HCT116 (cell line): ENCODE measurements around the gene RNASE8. TPM values are rescaled to one million over a fixed set of nuclear protein-coding genes. Genes with fewer than 3 reads are reported as not detected.

Experiments used
- ATAC-seq: fragments of 200-7000 bp; cut with Tn5 transposase; 2 replicates; pipeline ENCODE4 v1.9.1; 2020; ENCODE audit warnings: mild to moderate bottlenecking, moderate library complexity
- BruUV-seq: library from RNA; stranded (reverse); fragments of 400-500 nt; replicated peaks from 2 replicates; lab custom pipeline; 2021; lab: Mats Ljungman, UMichigan
- CTCF ChIA-PET: fragments of 300-600 bp; sonication (Branson Sonifier 250); formaldehyde crosslinking; loops from one replicate; lab custom pipeline; 2021; ENCODE audit warnings: antibody characterized with exemption; lab: Charles Lee
- POLR2A ChIA-PET: fragments of 300-600, 350-600 bp; sonication (Branson Sonifier 250); formaldehyde crosslinking; loops from one replicate; lab custom pipeline; 2021; ENCODE audit warnings: antibody characterized with exemption; lab: Charles Lee
- RAD21 ChIA-PET, 2 experiments: fragments of 300-600 bp; sonication (Branson Sonifier 250); formaldehyde crosslinking; loops; one replicate each; lab custom pipeline; 2023; ENCODE audit warnings: low total read pairs in 2 of 2; ENCODE audit not compliant: uncharacterized antibody in 2 of 2, unreplicated experiment in 2 of 2, low non-redundant PET in 1 of 2; lab: Charles Lee
- DNase-seq: peaks from one replicate; pipeline ENCODE4 v3.0.0-alpha.2; 2010; ENCODE audit warnings: low read depth, low spot score
- H2AFZ ChIP-seq: fragments of 200-600 bp; shearing (Covaris generic), sonication (generic); 2 replicates; pipeline ENCODE4 v1.6.1; 2017; ENCODE audit warnings: low read depth, mixed run types, mixed read lengths, antibody characterized with exemption, low read length; ENCODE audit not compliant: poor library complexity, severe bottlenecking
- H3K27ac ChIP-seq: 2 replicates; pipeline ENCODE4 v1.5.1; 2012; ENCODE audit warnings: low read depth, low read length
- H3K27me3 ChIP-seq: fragments of 200-600 bp; sonication (generic); 2 replicates; pipeline ENCODE4 v1.6.1; 2016; ENCODE audit warnings: mixed run types, low read length, mixed read lengths; ENCODE audit not compliant: insufficient read depth
- H3K36me3 ChIP-seq, 2 experiments: fragments of 200-500 bp in 1 of 2; fragments of 200-600 bp in 1 of 2; sonication (Bioruptor generic) in 1 of 2; sonication (generic) in 1 of 2; 2 replicates each; pipeline versions ENCODE4 v1.5.1 to v1.6.1; 2014 to 2016; ENCODE audit warnings: low read length in 2 of 2, inconsistent platforms in 1 of 2, mixed read lengths in 1 of 2, mixed run types in 1 of 2; ENCODE audit not compliant: insufficient read depth in 2 of 2, control insufficient read depth in 1 of 2
- H3K4me1 ChIP-seq, 2 experiments: fragments of 200-600 bp in 1 of 2; sonication (generic) in 1 of 2; 2 replicates each; pipeline versions ENCODE4 v1.5.1 to v1.6.1; 2012 to 2017; ENCODE audit warnings: low read length in 2 of 2, inconsistent platforms in 1 of 2, mild to moderate bottlenecking in 1 of 2, mixed read lengths in 1 of 2, mixed run types in 1 of 2, moderate library complexity in 1 of 2; ENCODE audit not compliant: insufficient read depth in 2 of 2, control insufficient read depth in 1 of 2
- H3K4me2 ChIP-seq: fragments of 200-600 bp; sonication (generic); 2 replicates; pipeline ENCODE4 v1.6.1; 2017; ENCODE audit warnings: mixed run types, low read length, mixed read lengths
- H3K4me3 ChIP-seq, 2 experiments: fragments of 200-600 bp in 1 of 2; sonication (generic) in 1 of 2; replicated peaks in 1 of 2; 2 replicates each; pipeline ENCODE4 v1.5.1; 2011 to 2016; ENCODE audit warnings: low read length in 2 of 2, control low read depth in 1 of 2, low read depth in 1 of 2, mild to moderate bottlenecking in 1 of 2, mixed read lengths in 1 of 2, mixed run types in 1 of 2
- H3K79me2 ChIP-seq: fragments of 200-600 bp; sonication (generic); 2 replicates; pipeline ENCODE4 v1.6.1; 2017; ENCODE audit warnings: mild to moderate bottlenecking, mixed run types, low read length, moderate library complexity, mixed read lengths; ENCODE audit not compliant: insufficient read depth
- H3K9ac ChIP-seq: fragments of 200-600 bp; sonication (generic); 2 replicates; pipeline ENCODE4 v1.6.1; 2016; ENCODE audit warnings: low read length, mixed read lengths
- H3K9me2 ChIP-seq: fragments of 200-600 bp; sonication (generic), shearing (Covaris generic); 2 replicates; pipeline ENCODE4 v1.6.1; 2017; ENCODE audit warnings: mixed run types, mild to moderate bottlenecking, moderate library complexity; ENCODE audit not compliant: insufficient read depth
- H3K9me3 ChIP-seq, 2 experiments: fragments of 200-500 bp in 1 of 2; fragments of 200-600 bp in 1 of 2; sonication (Bioruptor generic) in 1 of 2; sonication (generic) in 1 of 2; 2 replicates each; pipeline ENCODE4 v1.6.1; 2014 to 2017; ENCODE audit warnings: low read length in 2 of 2, mixed read lengths in 2 of 2, inconsistent platforms in 1 of 2, low read depth in 1 of 2, mild to moderate bottlenecking in 1 of 2, mixed run types in 1 of 2, moderate library complexity in 1 of 2; ENCODE audit not compliant: control insufficient read depth in 1 of 2, insufficient read depth in 1 of 2
- H4K20me1 ChIP-seq: fragments of 200-600 bp; sonication (generic), shearing (Covaris generic); 2 replicates; pipeline ENCODE4 v1.6.1; 2017; ENCODE audit warnings: mixed run types, mild to moderate bottlenecking, moderate library complexity; ENCODE audit not compliant: insufficient read depth
- CBX3 ChIP-seq: IDR thresholded peaks from 2 replicates; pipeline ENCODE4 v1.6.1; 2012; ENCODE audit warnings: low read depth
- CTCF ChIP-seq, 3 experiments: fragments of 200-600 bp in 1 of 3; sonication (generic) in 1 of 3; IDR thresholded peaks in 2 of 3; conservative IDR thresholded peaks in 1 of 3; 2 replicates each; pipeline ENCODE4 v1.5.1; 2012 to 2017; ENCODE audit warnings: low read depth in 2 of 3, low read length in 2 of 3, antibody characterized with exemption in 1 of 3, borderline replicate concordance in 1 of 3, control low read depth in 1 of 3, mild to moderate bottlenecking in 1 of 3, mixed read lengths in 1 of 3, mixed run types in 1 of 3, moderate library complexity in 1 of 3; ENCODE audit not compliant: insufficient read depth in 1 of 3
- EGR1 ChIP-seq: IDR thresholded peaks from 2 replicates; pipeline ENCODE4 v1.6.1; 2012; ENCODE audit warnings: low read depth
- ELF1 ChIP-seq: IDR thresholded peaks from 2 replicates; pipeline ENCODE4 v1.6.1; 2012; ENCODE audit warnings: low read depth, borderline replicate concordance
- EZH2 ChIP-seq: fragments of 200-600 bp; sonication (generic); IDR thresholded peaks from 2 replicates; pipeline ENCODE4 v1.6.1; 2017; ENCODE audit warnings: antibody characterized with exemption, mixed run types
- FOSL1 ChIP-seq: IDR thresholded peaks from 2 replicates; pipeline ENCODE4 v1.6.1; 2012; ENCODE audit warnings: low read depth
- JUND ChIP-seq: IDR thresholded peaks from 2 replicates; pipeline ENCODE4 v1.6.1; 2012
- MAX ChIP-seq: IDR thresholded peaks from 2 replicates; pipeline ENCODE4 v1.6.1; 2012
- POLR2A ChIP-seq: IDR thresholded peaks from 2 replicates; pipeline ENCODE4 v1.7.0; 2011; ENCODE audit warnings: borderline replicate concordance; ENCODE audit not compliant: insufficient read depth, insufficient read length; ENCODE audit errors: extremely low read depth
- POLR2AphosphoS5 ChIP-seq: IDR thresholded peaks from 2 replicates; pipeline ENCODE4 v1.6.1; 2011; ENCODE audit warnings: mild to moderate bottlenecking, low read depth, low read length, moderate library complexity
- SP1 ChIP-seq: IDR thresholded peaks from 2 replicates; pipeline ENCODE4 v1.6.1; 2012; ENCODE audit warnings: low read depth
- SRF ChIP-seq: IDR thresholded peaks from 2 replicates; pipeline ENCODE4 v1.6.1; 2012; ENCODE audit warnings: low read depth
- TCF7L2 ChIP-seq: IDR thresholded peaks from 2 replicates; pipeline ENCODE4 v1.7.0; 2011; ENCODE audit warnings: borderline replicate concordance, inconsistent platforms; ENCODE audit not compliant: insufficient read depth, insufficient read length; ENCODE audit errors: extremely low read depth
- YY1 ChIP-seq: IDR thresholded peaks from 2 replicates; pipeline ENCODE4 v1.6.1; 2011; ENCODE audit warnings: low read length, low read depth, moderate library complexity, mild to moderate bottlenecking; ENCODE audit not compliant: insufficient replicate concordance; ENCODE audit errors: extremely low read depth
- ZBTB33 ChIP-seq: IDR thresholded peaks from 2 replicates; pipeline ENCODE4 v1.6.1; 2011; ENCODE audit warnings: mild to moderate bottlenecking, low read length, moderate library complexity; ENCODE audit not compliant: insufficient replicate concordance; ENCODE audit errors: extremely low read depth
- ZNF274 ChIP-seq: fragments of 200-500 bp; sonication (Bioruptor generic); IDR thresholded peaks from 2 replicates; pipeline ENCODE4 v1.6.1; 2014; ENCODE audit warnings: mild to moderate bottlenecking, low read depth, low read length, inconsistent platforms
- intact Hi-C: fragments of 100-400 bp; cut with micrococcal nuclease; formaldehyde crosslinking; loops from 2 replicates; pipeline ENCODE4 v1.10.0; 2022
- total RNA-seq: library from RNA; stranded (reverse); gene quantifications from one replicate; pipeline ENCODE4 v1.2.1, GENCODE V29; 2021; ENCODE audit not compliant: unreplicated experiment

Gene RNASE8
- total RNA-seq, 1 experiment from 2014 or later: not detected

- TF ChIP-seq EGR1: no peak
- TF ChIP-seq MAX: no peak
- TF ChIP-seq YY1: no peak
- no peak for TF ChIP-seq TCF7L2
Observed at GRCh38 chr14:21037156-21037555, 20.5 kb upstream of the RNASE8 start (continued).

- TF ChIP-seq SP1 (no peak), JUND (no peak), TCF7L2 (no peak), ELF1 (no peak), POLR2AphosphoS5 (no peak), POLR2A (no peak), SRF (no peak), ZNF274 (no peak), CBX3 (no peak), YY1 (no peak), ZBTB33 (no peak), FOSL1 (no peak), EZH2 (no peak), CTCF (IDR thresholded peaks at IDR 0.05 in 2 of 3, conservative IDR thresholded peaks at IDR 0.05 in 1 of 3; ENCODE audit: borderline replicate concordance in 1 of 3, insufficient read depth in 1 of 3, low read depth in 2 of 3, low read length in 2 of 3) (no peak)
- TF ChIP-seq, all 23 proteins: peak for 0
- ChIA-PET POLR2A (no interaction called here), CTCF (interaction anchor here (0.7 to 5.4 kb wide), 7 partner anchors 10 to 181 kb away, joined by 3 to 148 read pairs (median 8); no protein-coding TSS in a partner anchor), RAD21 (interaction anchor here (1.9 to 2.2 kb wide), 2 partner anchors 24 kb away, joined by 24 to 30 read pairs; no protein-coding TSS in a partner anchor)
- Histone ChIP-seq H3K4me1 (peaks cover 0 to 7% of the 10 kb centered on the region in 2 experiments; a peak in 1 of 4 replicates), H3K79me2 (no peaks in the 10 kb centered on the region), H3K4me3 (no peak overlapping the region), H3K9me3 (no peaks in the 10 kb centered on the region), H4K20me1 (no peaks in the 10 kb centered on the region), H3K9ac (no peak overlapping the region), H3K27me3 (no peaks in the 10 kb centered on the region; the same call in 1 of the 2 replicates), H3K36me3 (no peaks in the 10 kb centered on the region), H2AFZ (no peak overlapping the region), H3K27ac (no peak overlapping the region), H3K4me2 (no peak overlapping the region), H3K9me2 (no peaks in the 10 kb centered on the region)
- DNase-seq: no peak
- BruUV-seq: no TSS peak
- ATAC-seq: no peak
- intact Hi-C loops: no loop called here
Observed at GRCh38 chr14:21038441-21039422, 18.9 kb upstream of the RNASE8 start.
